ENCODE results near the gene LNX1. TPM values are rescaled to one million over a fixed set of nuclear protein-coding genes. Genes with fewer than 3 reads are reported as not detected.

LNX1 gene
- total RNA-seq, 4 donors from 2014 or later, result 4.8 to 12.6 (median 6.6) TPM

DNA sequence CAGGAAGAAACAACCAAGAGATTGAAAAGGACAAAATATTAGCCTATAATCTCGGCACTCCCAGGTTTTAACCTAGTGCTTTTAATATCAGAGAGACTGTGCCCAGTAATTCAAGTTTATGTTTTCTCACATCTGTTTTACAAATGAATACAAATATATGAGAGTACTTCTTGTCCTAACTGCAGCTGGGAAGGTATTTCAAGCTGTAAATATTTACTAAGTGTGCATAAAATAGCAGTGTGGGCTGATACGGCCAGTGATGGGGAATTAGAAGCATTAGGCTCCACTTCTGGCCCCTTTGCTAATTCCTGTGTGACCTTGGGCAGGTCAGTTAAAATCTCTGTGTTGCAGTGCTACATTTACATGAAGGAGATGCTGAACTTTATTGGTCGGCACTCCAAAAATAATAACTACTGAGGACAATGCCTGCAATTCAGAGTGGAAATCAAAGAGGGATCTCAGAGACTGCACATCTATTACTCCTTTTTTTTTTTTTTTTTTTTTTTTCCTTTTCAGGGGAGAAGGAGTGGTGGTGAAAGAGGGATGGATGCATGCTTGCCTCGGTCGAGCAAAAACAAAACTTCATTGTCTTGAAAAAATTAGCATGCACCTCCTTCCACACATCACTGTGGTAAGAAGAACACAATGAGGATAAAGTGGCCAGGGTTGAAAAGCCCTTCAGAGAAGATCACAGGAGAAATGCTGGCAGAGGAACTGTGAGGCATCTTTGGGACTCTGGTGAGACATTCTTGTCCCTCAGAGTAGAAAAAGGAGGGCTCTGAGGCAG, 44.6 kb upstream of the LNX1 start:
- TF ChIP-seq, protein P1, sequence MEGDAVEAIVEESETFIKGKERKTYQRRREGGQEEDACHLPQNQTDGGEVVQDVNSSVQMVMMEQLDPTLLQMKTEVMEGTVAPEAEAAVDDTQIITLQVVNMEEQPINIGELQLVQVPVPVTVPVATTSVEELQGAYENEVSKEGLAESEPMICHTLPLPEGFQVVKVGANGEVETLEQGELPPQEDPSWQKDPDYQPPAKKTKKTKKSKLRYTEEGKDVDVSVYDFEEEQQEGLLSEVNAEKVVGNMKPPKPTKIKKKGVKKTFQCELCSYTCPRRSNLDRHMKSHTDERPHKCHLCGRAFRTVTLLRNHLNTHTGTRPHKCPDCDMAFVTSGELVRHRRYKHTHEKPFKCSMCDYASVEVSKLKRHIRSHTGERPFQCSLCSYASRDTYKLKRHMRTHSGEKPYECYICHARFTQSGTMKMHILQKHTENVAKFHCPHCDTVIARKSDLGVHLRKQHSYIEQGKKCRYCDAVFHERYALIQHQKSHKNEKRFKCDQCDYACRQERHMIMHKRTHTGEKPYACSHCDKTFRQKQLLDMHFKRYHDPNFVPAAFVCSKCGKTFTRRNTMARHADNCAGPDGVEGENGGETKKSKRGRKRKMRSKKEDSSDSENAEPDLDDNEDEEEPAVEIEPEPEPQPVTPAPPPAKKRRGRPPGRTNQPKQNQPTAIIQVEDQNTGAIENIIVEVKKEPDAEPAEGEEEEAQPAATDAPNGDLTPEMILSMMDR (IDR thresholded peaks at IDR 0.05), result no peak
- TF ChIP-seq EP300 (IDR thresholded peaks at IDR 0.05), result no peak
- TF ChIP-seq POLR2A (IDR thresholded peaks at IDR 0.05), result no peak
- no peaks in the 10 kb centered on the region for H3K9me3 ChIP-seq
- H3K27ac ChIP-seq, result peak overlapping the region in 1 of 4 donors; percentile 32
- no peaks in the 10 kb centered on the region for H3K27me3 ChIP-seq
- 25 to 26% methylated on average over 5 of the region's 5 CpGs for WGBS, 2 donors
- peaks cover 0 to 18% (median 3%) of the 10 kb centered on the region in 4 donors for H3K4me1 ChIP-seq
- no peak for DNase-seq (ENCODE audit: low spot score in 2 of 2)
- no peak overlapping the region for H3K4me3 ChIP-seq
- H3K36me3 ChIP-seq, result no peaks in the 10 kb centered on the region

DNA sequence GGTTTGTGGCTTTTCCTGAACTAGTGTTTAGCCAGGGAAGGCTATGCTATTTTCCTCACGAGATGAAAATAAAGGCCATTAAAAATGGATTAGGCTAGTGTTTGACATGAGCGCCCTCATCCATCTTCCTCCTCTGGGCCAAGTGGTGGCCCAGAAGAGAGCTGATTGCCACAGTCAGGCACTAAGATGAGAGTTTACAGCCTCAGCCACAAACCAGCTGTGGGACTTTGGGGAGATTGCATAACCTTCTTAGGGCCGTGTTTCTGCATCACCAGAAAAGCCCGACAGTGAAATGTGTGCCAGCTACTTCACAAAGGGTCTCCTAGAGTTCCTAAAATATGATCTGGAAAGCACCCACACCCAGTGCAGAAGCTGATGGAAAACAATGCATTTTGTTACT, 42.3 kb upstream of the LNX1 start:
- DNase-seq (ENCODE audit: low spot score in 2 of 2), result peak in 1 of 2 donors; percentile 44
- no peak overlapping the region for H3K27ac ChIP-seq
- no peak overlapping the region for H3K4me3 ChIP-seq
- H3K4me1 ChIP-seq, result peaks cover 0 to 12% (median 0%) of the 10 kb centered on the region in 4 donors
- H3K36me3 ChIP-seq, result no peaks in the 10 kb centered on the region
- H3K27me3 ChIP-seq, result no peaks in the 10 kb centered on the region
- WGBS, 2 donors, result 39 to 67% methylated on average over 4 of the region's 4 CpGs
- TF ChIP-seq, protein P1 (IDR thresholded peaks at IDR 0.05), result no peak
- TF ChIP-seq EP300 (IDR thresholded peaks at IDR 0.05), result peak in 1 of 2 donors; percentile 37
- no peak for TF ChIP-seq POLR2A (IDR thresholded peaks at IDR 0.05)
- no peaks in the 10 kb centered on the region for H3K9me3 ChIP-seq

DNA sequence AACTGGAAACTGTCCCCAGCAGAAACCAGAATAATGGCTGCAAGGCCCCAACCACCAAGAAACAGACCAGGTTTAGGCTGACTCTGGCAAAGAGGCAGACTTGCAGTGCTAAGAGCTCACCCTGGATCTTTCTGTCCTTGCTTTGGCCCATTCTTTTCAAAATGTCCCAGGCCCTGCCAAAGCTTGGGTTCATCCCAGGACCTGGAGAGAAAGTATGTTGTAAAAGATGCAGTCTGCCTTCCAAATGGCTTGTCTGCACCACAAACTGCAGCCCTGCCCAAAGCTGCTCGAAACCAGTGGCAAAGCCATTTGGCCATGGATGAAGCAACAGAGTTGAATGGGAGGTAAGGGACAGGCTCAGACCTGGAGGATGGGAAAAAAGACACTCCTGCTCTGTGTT, 38.0 kb upstream of the LNX1 start:
- no peak for DNase-seq (ENCODE audit: low spot score in 2 of 2)
- H3K36me3 ChIP-seq, result no peaks in the 10 kb centered on the region
- H3K27ac ChIP-seq, result no peak overlapping the region
- H3K4me3 ChIP-seq, result no peak overlapping the region
- H3K4me1 ChIP-seq, result peaks cover 0 to 4% (median 0%) of the 10 kb centered on the region in 4 donors
- H3K9me3 ChIP-seq, result no peaks in the 10 kb centered on the region
- 40 to 85% methylated on average over 1 of the region's 1 CpG for WGBS, 2 donors
- no peak for TF ChIP-seq EP300 (IDR thresholded peaks at IDR 0.05)
- TF ChIP-seq, protein P1 (IDR thresholded peaks at IDR 0.05), result no peak
- TF ChIP-seq POLR2A (IDR thresholded peaks at IDR 0.05), result no peak
- no peaks in the 10 kb centered on the region for H3K27me3 ChIP-seq

DNA sequence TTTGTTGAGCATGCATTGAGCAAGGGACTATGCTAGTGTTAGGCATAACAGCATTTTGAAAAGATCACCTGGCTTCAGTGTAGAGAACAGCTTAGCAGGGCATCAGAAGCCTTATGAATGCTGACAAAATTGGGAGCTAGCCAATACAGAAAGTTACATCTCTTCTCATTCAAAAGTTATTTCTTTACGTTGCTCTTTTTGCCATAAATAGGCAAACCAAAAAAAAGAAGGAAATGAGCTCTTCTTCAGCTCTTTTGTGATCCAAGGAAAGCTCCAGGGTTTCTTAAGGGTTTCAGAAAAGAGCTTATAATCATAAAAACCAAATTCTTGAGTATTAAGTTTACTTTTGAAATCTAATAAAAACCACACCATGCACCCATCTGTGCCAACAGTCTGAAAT, 35.2 kb upstream of the LNX1 start:
- TF ChIP-seq POLR2A (IDR thresholded peaks at IDR 0.05), result no peak
- H3K4me3 ChIP-seq, result no peak overlapping the region
- 39 to 44% methylated on average over 1 of the region's 1 CpG for WGBS, 2 donors
- H3K4me1 ChIP-seq, result no peaks in the 10 kb centered on the region
- H3K9me3 ChIP-seq, result no peaks in the 10 kb centered on the region
- H3K27me3 ChIP-seq, result no peaks in the 10 kb centered on the region
- H3K27ac ChIP-seq, result no peak overlapping the region
- DNase-seq (ENCODE audit: low spot score in 2 of 2), result no peak
- no peaks in the 10 kb centered on the region for H3K36me3 ChIP-seq

DNA sequence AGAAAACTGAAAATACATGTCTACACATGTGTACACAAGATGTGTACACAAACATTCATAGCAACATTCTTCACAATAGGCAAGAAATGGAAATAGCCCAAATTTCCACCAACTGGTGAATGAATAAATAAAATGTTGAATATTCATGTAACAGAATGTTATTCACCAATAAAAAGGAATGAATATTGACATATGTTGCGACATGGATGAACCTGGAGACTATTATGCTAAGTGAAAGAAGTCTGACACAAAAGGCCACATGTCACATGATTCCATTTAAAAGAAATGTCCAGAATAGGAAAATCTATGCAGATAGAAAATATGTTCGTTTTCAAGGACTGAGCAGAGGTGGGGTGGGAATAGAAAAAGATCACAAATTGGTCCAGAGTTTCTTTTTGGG, 34.6 kb upstream of the LNX1 start:
- no peak for DNase-seq (ENCODE audit: low spot score in 2 of 2)
- TF ChIP-seq EP300 (IDR thresholded peaks at IDR 0.05) (no peak), POLR2A (IDR thresholded peaks at IDR 0.05) (no peak)
- TF ChIP-seq, protein P1 (IDR thresholded peaks at IDR 0.05), result no peak
- no peaks in the 10 kb centered on the region for H3K27me3 ChIP-seq
- no peak overlapping the region for H3K4me3 ChIP-seq
- no peaks in the 10 kb centered on the region for H3K9me3 ChIP-seq
- no peak overlapping the region for H3K27ac ChIP-seq
- H3K36me3 ChIP-seq, result no peaks in the 10 kb centered on the region
- H3K4me1 ChIP-seq, result no peaks in the 10 kb centered on the region
- WGBS, 2 donors, result 84 to 87% methylated on average over 2 of the region's 2 CpGs

Data from tibial nerve (tissue), 4 donors.